HepG2 (cell line): ENCODE results near the gene C2orf42. TPM values are rescaled to one million over a fixed set of nuclear protein-coding genes. Genes with fewer than 3 reads are reported as not detected.

Experiments
- BRCA1 ChIP-seq: sonication (generic); formaldehyde crosslinking; IDR thresholded peaks from 2 replicates; pipeline ENCODE4 v1.4.0; 2020; ENCODE audit warnings: missing genetic modification reagents
- FOXC1 ChIP-seq: sonication (generic); formaldehyde crosslinking; IDR thresholded peaks from 2 replicates; pipeline ENCODE4 v1.8.0; 2022; ENCODE audit warnings: mild to moderate bottlenecking, missing genetic modification reagents, borderline replicate concordance
- HNRNPL ChIP-seq: fragments of 200-400 bp; formaldehyde crosslinking; IDR thresholded peaks from 2 replicates; pipeline ENCODE4 v1.6.1; 2017; ENCODE audit warnings: mild to moderate bottlenecking, low read depth, low read length
- IKZF5 ChIP-seq: IDR thresholded peaks from 2 replicates; pipeline ENCODE4 v1.6.1; 2018; ENCODE audit warnings: missing genetic modification reagents, mild to moderate bottlenecking, missing compliant biosample characterization
- KAT7 ChIP-seq: IDR thresholded peaks from 2 replicates; pipeline ENCODE4 v1.6.1; 2018; ENCODE audit warnings: borderline replicate concordance, missing compliant biosample characterization
- RBM22 ChIP-seq: fragments of 200-400 bp; formaldehyde crosslinking; optimal IDR thresholded peaks from 2 replicates; pipeline ENCODE3; 2017; ENCODE audit warnings: mild to moderate bottlenecking, low read length, moderate library complexity
- TGIF2 ChIP-seq: IDR thresholded peaks from 2 replicates; pipeline ENCODE4 v1.6.1; 2016; ENCODE audit warnings: control low read depth, missing compliant biosample characterization
- TRAFD1 ChIP-seq: sonication (generic); formaldehyde crosslinking; IDR thresholded peaks from 2 replicates; pipeline ENCODE4 v1.5.1; 2020; ENCODE audit warnings: missing genetic modification reagents, mild to moderate bottlenecking, borderline replicate concordance
- ZNF280D ChIP-seq: sonication (generic); formaldehyde crosslinking; IDR thresholded peaks from 2 replicates; pipeline ENCODE4 v1.5.1; 2020; ENCODE audit warnings: mild to moderate bottlenecking, missing genetic modification reagents
- ZNF3 ChIP-seq: IDR thresholded peaks from 2 replicates; pipeline ENCODE4 v1.7.0; 2017; ENCODE audit warnings: inconsistent platforms
- ZNF367 ChIP-seq: sonication (generic); formaldehyde crosslinking; IDR thresholded peaks from 2 replicates; pipeline ENCODE4 v1.4.0; 2020; ENCODE audit warnings: missing genetic modification reagents, borderline replicate concordance
- ZNF562 ChIP-seq: sonication (generic); formaldehyde crosslinking; IDR thresholded peaks from 2 replicates; pipeline ENCODE4 v1.8.0; 2022; ENCODE audit warnings: missing genetic modification reagents, borderline replicate concordance
- ZNF564 ChIP-seq: sonication (generic); formaldehyde crosslinking; IDR thresholded peaks from 2 replicates; pipeline ENCODE4 v1.8.1; 2023; ENCODE audit warnings: mild to moderate bottlenecking, missing genetic modification reagents
- ZNF644 ChIP-seq: IDR thresholded peaks from 2 replicates; pipeline ENCODE4 v1.6.1; 2016; ENCODE audit warnings: low read depth
- ZNF703 ChIP-seq: sonication (generic); formaldehyde crosslinking; IDR thresholded peaks from 2 replicates; pipeline ENCODE4 v1.5.1; 2020; ENCODE audit warnings: missing genetic modification reagents, mild to moderate bottlenecking, moderate library complexity, borderline replicate concordance
- polyA plus RNA-seq, 8 experiments: library from polyadenylated mRNA; depleted of rRNA in 3 of 8; stranded (reverse) in 7 of 8; unstranded in 1 of 8; fragments of >200 nt; fragmentation: Illumina TruSeq in 4 of 8; extraction: Trizol in 4 of 8; gene quantifications; 2 replicates each; pipeline versions ENCODE4 v1.2.1 to v1.2.3, GENCODE V29; 2011 to 2016; ENCODE audit warnings: low read depth in 4 of 8, missing spikeins in 1 of 8, mixed read lengths in 1 of 8; ENCODE audit not compliant: insufficient read depth in 1 of 8
- total RNA-seq, 5 experiments: library from RNA; depleted of rRNA; stranded (reverse); fragments of >200 nt; fragmentation: Illumina TruSeq; extraction: Trizol; gene quantifications; 2 replicates each; pipeline ENCODE4 v1.2.3, GENCODE V29; 2016; ENCODE audit warnings: low read depth in 1 of 5
- TF ChIP-seq, protein P1 (sequence below): sonication (generic); formaldehyde crosslinking; conservative IDR thresholded peaks from 2 replicates; pipeline ENCODE4 v1.8.0; 2022; ENCODE audit warnings: low read depth, missing genetic modification reagents
- TF ChIP-seq, protein P2 (sequence below): sonication (generic); formaldehyde crosslinking; IDR thresholded peaks from 2 replicates; pipeline ENCODE4 v1.8.1; 2023; ENCODE audit warnings: mild to moderate bottlenecking, missing genetic modification reagents, borderline replicate concordance
- TF ChIP-seq, protein P3 (sequence below): sonication (generic); formaldehyde crosslinking; IDR thresholded peaks from 2 replicates; pipeline ENCODE4 v1.5.0; 2020; ENCODE audit warnings: missing genetic modification reagents
- TF ChIP-seq, protein P4 (sequence below): IDR thresholded peaks from 2 replicates; pipeline ENCODE4 v1.6.1; 2012; ENCODE audit warnings: inconsistent platforms

Gene C2orf42
- total and polyA plus RNA-seq, 2 of the 13 experiments (the other 11 are each of a cell fraction or from before 2014, with no cell fraction given): 9.3 to 9.9 TPM

- no peak for TF ChIP-seq TRAFD1 (CRISPR knock-in tag)
- peak; percentile 75 for TF ChIP-seq TGIF2 (CRISPR knock-in tag)
- TF ChIP-seq ZNF3 (CRISPR knock-in tag): no peak
- TF ChIP-seq BRCA1 (CRISPR knock-in tag): no peak
- peak; percentile 63 for TF ChIP-seq IKZF5
- 0 out of 2 replicates have a peak, but pooled peaks have one; percentile 37 for TF ChIP-seq ZNF564 (CRISPR knock-in tag)
- TF ChIP-seq HNRNPL: 0 out of 2 replicates have a peak, but pooled peaks have one; percentile 39
- no peak for TF ChIP-seq ZNF703
- TF ChIP-seq ZNF367 (CRISPR knock-in tag): no peak
- TF ChIP-seq ZNF562 (CRISPR knock-in tag): no peak
- TF ChIP-seq ZNF644: no peak
- no peak for TF ChIP-seq FOXC1 (CRISPR knock-in tag)
- TF ChIP-seq KAT7: peak; percentile 59; the same call in 1 of the 2 replicates
- TF ChIP-seq, protein P1, sequence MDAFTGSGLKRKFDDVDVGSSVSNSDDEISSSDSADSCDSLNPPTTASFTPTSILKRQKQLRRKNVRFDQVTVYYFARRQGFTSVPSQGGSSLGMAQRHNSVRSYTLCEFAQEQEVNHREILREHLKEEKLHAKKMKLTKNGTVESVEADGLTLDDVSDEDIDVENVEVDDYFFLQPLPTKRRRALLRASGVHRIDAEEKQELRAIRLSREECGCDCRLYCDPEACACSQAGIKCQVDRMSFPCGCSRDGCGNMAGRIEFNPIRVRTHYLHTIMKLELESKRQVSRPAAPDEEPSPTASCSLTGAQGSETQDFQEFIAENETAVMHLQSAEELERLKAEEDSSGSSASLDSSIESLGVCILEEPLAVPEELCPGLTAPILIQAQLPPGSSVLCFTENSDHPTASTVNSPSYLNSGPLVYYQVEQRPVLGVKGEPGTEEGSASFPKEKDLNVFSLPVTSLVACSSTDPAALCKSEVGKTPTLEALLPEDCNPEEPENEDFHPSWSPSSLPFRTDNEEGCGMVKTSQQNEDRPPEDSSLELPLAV (CRISPR knock-in tag): no peak
- TF ChIP-seq RBM22: peak; percentile 8
- no peak for TF ChIP-seq ZNF280D (CRISPR knock-in tag)
- TF ChIP-seq, protein P2, sequence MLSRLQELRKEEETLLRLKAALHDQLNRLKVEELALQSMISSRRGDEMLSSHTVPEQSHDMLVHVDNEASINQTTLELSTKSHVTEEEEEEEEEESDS (CRISPR knock-in tag): no peak
- TF ChIP-seq, protein P3, sequence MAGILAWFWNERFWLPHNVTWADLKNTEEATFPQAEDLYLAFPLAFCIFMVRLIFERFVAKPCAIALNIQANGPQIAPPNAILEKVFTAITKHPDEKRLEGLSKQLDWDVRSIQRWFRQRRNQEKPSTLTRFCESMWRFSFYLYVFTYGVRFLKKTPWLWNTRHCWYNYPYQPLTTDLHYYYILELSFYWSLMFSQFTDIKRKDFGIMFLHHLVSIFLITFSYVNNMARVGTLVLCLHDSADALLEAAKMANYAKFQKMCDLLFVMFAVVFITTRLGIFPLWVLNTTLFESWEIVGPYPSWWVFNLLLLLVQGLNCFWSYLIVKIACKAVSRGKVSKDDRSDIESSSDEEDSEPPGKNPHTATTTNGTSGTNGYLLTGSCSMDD (CRISPR knock-in tag): no peak
- TF ChIP-seq, protein P4, sequence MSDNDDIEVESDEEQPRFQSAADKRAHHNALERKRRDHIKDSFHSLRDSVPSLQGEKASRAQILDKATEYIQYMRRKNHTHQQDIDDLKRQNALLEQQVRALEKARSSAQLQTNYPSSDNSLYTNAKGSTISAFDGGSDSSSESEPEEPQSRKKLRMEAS: peak; percentile 16; the same call in 1 of the 2 replicates
These were observed 58.3 kb downstream of the C2orf42 start (continued) for GRCh38 chr2:70132244-70133126.
